ENCODE data around the gene ANGPTL8. TPM values are rescaled to one million over a fixed set of nuclear protein-coding genes. Genes with fewer than 3 reads are reported as not detected.

Gene ANGPTL8
- total and polyA plus RNA-seq, 2 of the 4 experiments (the other 2 are of a cell fraction), result not detected

- H4K20me1 ChIP-seq (ENCODE audit: insufficient read depth, low read length), result no peaks in the 10 kb centered on the region
- in situ Hi-C loops (cut with MboI; ENCODE audit: low sequenced_read_pairs), result no loop called here
- dilution Hi-C loops (cut with HindIII; ENCODE audit: low sequenced_read_pairs, unreplicated experiment), result no loop called here
Observed at GRCh38 chr19:11278670-11279069, 39.3 kb downstream of the ANGPTL8 start.

More at GRCh38 chr19:11278670-11279069, 39.3 kb downstream of the ANGPTL8 start:
- intact Hi-C loops (cut with micrococcal nuclease), result no loop called here
- no peak overlapping the region for H2AK9ac ChIP-seq (replicated peaks; ENCODE audit: low read depth, low read length, poor library complexity)
- no peak overlapping the region for H2AK5ac ChIP-seq (ENCODE audit: low read depth, low read length)
- BruUV-seq (replicated peaks), result no TSS peak
- H3K4me3 ChIP-seq (ENCODE audit: insufficient read depth, low read depth, low read length), result no peak overlapping the region
- no peaks in the 10 kb centered on the region for H3K9me1 ChIP-seq (ENCODE audit: insufficient read depth, low read length)
- no peak for TF ChIP-seq MXI1 (IDR thresholded peaks at IDR 0.05; ENCODE audit: borderline replicate concordance, low read depth, low read length)
- no peak for TF ChIP-seq USF2 (IDR thresholded peaks at IDR 0.05; ENCODE audit: low read depth, low read length)
- TF ChIP-seq ELK1 (IDR thresholded peaks at IDR 0.05; ENCODE audit: borderline replicate concordance, low read depth, low read length), result no peak
- no peak for TF ChIP-seq POLR2A (IDR thresholded peaks at IDR 0.05; ENCODE audit: low read depth, low read length)
- no peak for TF ChIP-seq RAD21 (IDR thresholded peaks at IDR 0.05; ENCODE audit: low read length)
- TF ChIP-seq NFE2L2 (IDR thresholded peaks at IDR 0.05; ENCODE audit: low read depth, low read length), result no peak
- no peak for TF ChIP-seq BHLHE40 (IDR thresholded peaks at IDR 0.05; ENCODE audit: low read depth, low read length)
- TF ChIP-seq MAFK (IDR thresholded peaks at IDR 0.05; ENCODE audit: low read depth, low read length), result no peak
- no peak for TF ChIP-seq CHD1 (IDR thresholded peaks at IDR 0.05; ENCODE audit: low read depth, low read length)
- TF ChIP-seq RFX5 (IDR thresholded peaks at IDR 0.05; ENCODE audit: low read depth, low read length), result no peak
- no peak for TF ChIP-seq FOS (IDR thresholded peaks at IDR 0.05; ENCODE audit: low read depth, low read length)
- TF ChIP-seq CTCF (conservative IDR thresholded peaks at IDR 0.05; ENCODE audit: low read depth, low read length), result no peak
- no peak for TF ChIP-seq SMC3 (IDR thresholded peaks at IDR 0.05; ENCODE audit: low read depth, low read length)
- no peak for TF ChIP-seq RCOR1 (IDR thresholded peaks at IDR 0.05; ENCODE audit: insufficient replicate concordance, low read length)
- no peak for TF ChIP-seq MAZ (IDR thresholded peaks at IDR 0.05; ENCODE audit: borderline replicate concordance, low read depth, low read length)
- TF ChIP-seq CEBPB (IDR thresholded peaks at IDR 0.05; ENCODE audit: low read depth, low read length), result no peak
- H3K23ac ChIP-seq (ENCODE audit: low read depth, low read length), result no peak overlapping the region
- POLR2A ChIA-PET (ENCODE audit: unreplicated experiment), result interaction anchor here (0.6 kb wide), 1 partner anchor 68 kb away, joined by 6 read pairs; no protein-coding TSS in a partner anchor
- no peak for DNase-seq
- H3K9ac ChIP-seq (ENCODE audit: low read depth, low read length), result no peak overlapping the region
- no peak overlapping the region for H2BK15ac ChIP-seq (ENCODE audit: low read depth, low read length)
- H4K91ac ChIP-seq (ENCODE audit: insufficient read depth, low read depth, low read length), result no peak overlapping the region
- no peak overlapping the region for H3K4ac ChIP-seq (ENCODE audit: low read depth, low read length)
- H3K36me3 ChIP-seq (ENCODE audit: control insufficient read depth, insufficient read depth, low read length), result no peaks in the 10 kb centered on the region
- no CpG with 5 or more reads among the region's 6 CpGs for WGBS, 2 experiments (ENCODE audit: extremely low coverage in 2 of 2, insufficient read length in 1 of 2)
- no peaks in the 10 kb centered on the region for H3K9me3 ChIP-seq (ENCODE audit: control insufficient read depth, insufficient read depth, low read length)
- H2BK120ac ChIP-seq (ENCODE audit: low read depth, low read length), result no peak overlapping the region
- no peak overlapping the region for H4K5ac ChIP-seq (ENCODE audit: low read depth, low read length)
- no peak overlapping the region for H3K56ac ChIP-seq (ENCODE audit: extremely low read depth, insufficient read depth, low read length)
- peaks cover 5% of the 10 kb centered on the region for H3K27me3 ChIP-seq (ENCODE audit: control insufficient read depth, insufficient read depth, low read length)
- CTCF ChIA-PET, result interaction anchor here (1.2 kb wide), 1 partner anchor 16 kb away, joined by 4 read pairs; no protein-coding TSS in a partner anchor
- no peaks in the 10 kb centered on the region for H3K4me1 ChIP-seq (ENCODE audit: control insufficient read depth, insufficient read depth, low read length)
- H2BK20ac ChIP-seq (ENCODE audit: low read depth, low read length), result no peak overlapping the region
- no peak overlapping the region for H2AFZ ChIP-seq (replicated peaks; ENCODE audit: low read length, poor library complexity)
- no peaks in the 10 kb centered on the region for H3K79me1 ChIP-seq (ENCODE audit: low read depth in 1 of 2, low read length in 2 of 2)
- H4K8ac ChIP-seq (ENCODE audit: low read depth in 2 of 2, low read length in 2 of 2), result no peak overlapping the region
- no peak overlapping the region for H3K27ac ChIP-seq (ENCODE audit: insufficient read depth, low read length)
- H3K18ac ChIP-seq (ENCODE audit: low read depth, low read length), result no peak overlapping the region
- no peak overlapping the region for H3K4me2 ChIP-seq (ENCODE audit: low read depth, low read length)
- H2BK5ac ChIP-seq (ENCODE audit: low read depth, low read length, poor library complexity, severe bottlenecking), result no peak overlapping the region
- ATAC-seq (ENCODE audit: low read depth), result no peak
- no peak overlapping the region for H3K14ac ChIP-seq (replicated peaks; ENCODE audit: low read depth, low read length)

Data from IMR-90 (cell line).